ENCODE measurements around the gene HRH2. TPM values are rescaled to one million over a fixed set of nuclear protein-coding genes. Genes with fewer than 3 reads are reported as not detected.

HRH2 gene
- total RNA-seq, 1 experiment from 2014 or later, result not detected

- Histone ChIP-seq H3K36me3 (no peaks in the 10 kb centered on the region), H3K4me3 (no peak overlapping the region), H3K27me3 (peaks cover 4% of the 10 kb centered on the region; the same call in 1 of the 2 replicates), H3K27ac (no peak overlapping the region), H3K9me3 (replicated peaks) (no peaks in the 10 kb centered on the region), H3K4me1 (peaks cover 13% of the 10 kb centered on the region)
- no peak for DNase-seq
Observed at GRCh38 chr5:175680020-175680419, 22.1 kb downstream of the HRH2 start.

DNA sequence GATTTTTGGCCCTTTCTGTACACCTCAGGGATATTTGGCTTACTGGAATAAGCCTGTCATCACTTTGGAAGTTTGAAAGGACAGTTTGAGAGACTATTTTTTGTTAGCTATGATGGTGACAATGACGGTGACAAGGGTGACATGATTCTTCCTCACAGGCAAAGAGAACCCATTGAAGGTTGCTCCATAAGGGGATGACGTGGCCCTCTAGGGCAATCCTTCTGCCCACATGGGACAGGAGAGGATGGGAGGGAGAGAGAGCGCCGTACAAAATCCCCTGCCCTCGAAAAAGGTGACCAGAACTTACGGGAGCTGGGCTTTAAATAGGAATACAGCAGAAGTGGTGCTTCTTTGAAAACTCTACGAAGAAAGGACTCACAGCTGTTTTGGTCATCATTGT is 22.6 kb downstream of the HRH2 start:
- peaks cover 4% of the 10 kb centered on the region; the same call in 1 of the 2 replicates for H3K27me3 ChIP-seq

DNA sequence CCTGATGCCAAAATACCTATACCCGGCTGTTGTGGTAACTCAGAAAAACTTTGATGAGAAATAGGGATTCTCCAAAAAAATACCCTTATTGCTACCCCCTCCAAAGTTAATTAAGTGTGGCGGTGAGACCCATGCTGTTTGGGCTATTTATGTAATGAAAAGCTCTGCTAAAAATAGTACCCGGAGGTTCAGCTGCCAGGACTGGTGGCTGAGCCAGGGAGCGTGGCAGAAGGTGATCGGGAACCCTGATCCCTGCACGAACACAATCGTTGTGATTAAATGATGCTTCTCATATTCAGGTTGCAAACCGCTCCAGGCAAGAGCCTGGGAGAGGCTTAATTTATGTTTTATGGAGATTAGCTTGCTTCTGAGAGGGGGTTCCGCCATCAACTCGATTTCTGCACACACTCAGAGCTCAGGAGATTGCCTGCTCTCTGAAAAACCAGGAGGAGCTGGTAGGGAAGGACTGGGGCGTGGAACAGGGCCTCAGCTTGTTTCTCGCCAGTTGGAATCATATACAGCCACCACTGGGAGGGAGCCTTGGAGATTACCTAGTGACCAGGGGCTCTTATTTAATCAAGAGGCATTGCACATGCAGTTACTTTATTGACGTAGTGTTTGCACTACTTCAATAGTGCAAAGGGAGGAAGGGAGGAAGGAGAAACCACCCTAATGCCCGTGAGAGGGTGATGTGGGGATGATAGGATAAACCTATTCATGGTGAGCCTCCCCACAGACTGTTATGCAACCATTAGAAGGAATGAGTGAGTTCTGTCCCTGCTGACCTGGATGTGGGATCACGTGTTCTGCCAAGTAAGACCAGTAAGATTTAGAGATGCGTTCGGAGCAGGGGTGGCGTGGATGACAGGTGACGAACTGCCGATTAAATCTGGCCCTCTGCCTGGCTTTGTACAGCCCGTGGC is 23.4 kb downstream of the HRH2 start:
- peak; percentile 39 to 64 for DNase-seq
- Histone ChIP-seq H3K27ac (no peak overlapping the region), H3K27me3 (peaks cover 4% of the 10 kb centered on the region; the same call in 1 of the 2 replicates), H3K9me3 (replicated peaks) (no peaks in the 10 kb centered on the region), H3K36me3 (no peaks in the 10 kb centered on the region), H3K4me1 (peaks cover 13% of the 10 kb centered on the region), H3K4me3 (peak overlapping the region; percentile 17; the same call in 1 of the 2 replicates)

More for the DNA sequence above, 22.6 kb downstream of the HRH2 start:
- no peak overlapping the region for H3K4me3 ChIP-seq
- H3K4me1 ChIP-seq, result peaks cover 13% of the 10 kb centered on the region
- no peak overlapping the region for H3K27ac ChIP-seq
- peak in 1 of 2 experiments; percentile 12 for DNase-seq
- H3K9me3 ChIP-seq (replicated peaks), result no peaks in the 10 kb centered on the region
- H3K36me3 ChIP-seq, result no peaks in the 10 kb centered on the region

DNA sequence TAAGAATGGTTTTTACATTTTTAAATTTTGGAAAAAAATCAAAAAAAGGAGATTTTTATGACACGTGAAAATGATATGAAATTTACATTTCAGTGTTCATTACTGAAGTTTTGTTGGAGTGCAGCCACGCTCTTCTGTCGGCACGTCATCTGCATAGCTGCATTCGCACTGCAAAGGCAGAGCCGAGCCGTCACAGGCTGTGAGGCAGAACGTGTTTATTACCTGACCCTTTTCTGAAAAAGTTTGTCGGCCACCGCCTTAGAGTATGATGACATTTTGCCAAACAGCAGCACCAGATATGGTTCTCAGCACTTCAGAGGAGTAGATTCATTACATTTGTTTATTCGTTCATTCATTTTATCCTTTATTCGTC is 24.1 kb downstream of the HRH2 start:
- H3K36me3 ChIP-seq, result no peaks in the 10 kb centered on the region
- H3K4me3 ChIP-seq, result no peak overlapping the region; the same call in 1 of the 2 replicates
- no peaks in the 10 kb centered on the region for H3K9me3 ChIP-seq (replicated peaks)
- H3K4me1 ChIP-seq, result peaks cover 13% of the 10 kb centered on the region
- no peak overlapping the region for H3K27ac ChIP-seq
- DNase-seq, result no peak
- H3K27me3 ChIP-seq, result peaks cover 4% of the 10 kb centered on the region; the same call in 1 of the 2 replicates

GRCh38 chr5:175682664-175683063 is 24.8 kb downstream of the HRH2 start:
- Histone ChIP-seq H3K27ac (no peak overlapping the region), H3K4me3 (no peak overlapping the region), H3K36me3 (no peaks in the 10 kb centered on the region), H3K4me1 (peaks cover 13% of the 10 kb centered on the region), H3K9me3 (replicated peaks) (no peaks in the 10 kb centered on the region), H3K27me3 (peaks cover 4% of the 10 kb centered on the region; the same call in 1 of the 2 replicates)
- DNase-seq, result no peak

GRCh38 chr5:175683231-175683630 is 25.4 kb downstream of the HRH2 start:
- DNase-seq, result no peak
- H3K36me3 ChIP-seq, result no peaks in the 10 kb centered on the region

GRCh38 chr5:175683921-175684320 is 26.1 kb downstream of the HRH2 start:
- H3K27ac ChIP-seq, result no peak overlapping the region
- H3K36me3 ChIP-seq, result no peaks in the 10 kb centered on the region
- H3K9me3 ChIP-seq (replicated peaks), result no peaks in the 10 kb centered on the region
- no peak overlapping the region for H3K4me3 ChIP-seq
- H3K27me3 ChIP-seq, result peaks cover 4% of the 10 kb centered on the region; the same call in 1 of the 2 replicates
- H3K4me1 ChIP-seq, result peaks cover 13% of the 10 kb centered on the region
- DNase-seq, result no peak

More at GRCh38 chr5:175683231-175683630, 25.4 kb downstream of the HRH2 start:
- Histone ChIP-seq H3K27me3 (peaks cover 4% of the 10 kb centered on the region; the same call in 1 of the 2 replicates), H3K4me1 (peaks cover 13% of the 10 kb centered on the region), H3K9me3 (replicated peaks) (no peaks in the 10 kb centered on the region), H3K27ac (no peak overlapping the region), H3K4me3 (no peak overlapping the region)

DNA sequence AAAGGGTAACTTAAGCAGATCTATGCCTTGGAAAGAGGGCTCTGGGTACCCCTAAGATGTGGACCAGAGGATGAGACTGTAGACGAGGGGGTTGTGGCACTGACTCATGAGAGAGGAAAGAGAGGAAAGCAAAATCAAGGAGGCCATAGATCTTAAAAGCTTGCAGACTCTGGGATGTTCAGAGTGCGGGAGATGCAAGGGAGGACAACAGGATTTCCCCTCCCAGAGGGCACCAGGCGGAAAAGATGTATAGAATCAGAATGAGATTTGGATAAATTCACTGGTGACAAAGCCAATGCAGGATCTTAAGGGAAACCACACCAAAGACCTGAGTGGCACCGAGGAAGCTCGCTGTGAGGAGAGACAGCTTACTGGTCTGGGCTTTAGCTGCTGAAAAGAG is 27.1 kb downstream of the HRH2 start:
- Histone ChIP-seq H3K9me3 (replicated peaks) (no peaks in the 10 kb centered on the region), H3K4me3 (no peak overlapping the region), H3K27ac (no peak overlapping the region), H3K36me3 (no peaks in the 10 kb centered on the region), H3K4me1 (peaks cover 13% of the 10 kb centered on the region), H3K27me3 (peaks cover 4% of the 10 kb centered on the region; the same call in 1 of the 2 replicates)
- DNase-seq, result no peak

DNA sequence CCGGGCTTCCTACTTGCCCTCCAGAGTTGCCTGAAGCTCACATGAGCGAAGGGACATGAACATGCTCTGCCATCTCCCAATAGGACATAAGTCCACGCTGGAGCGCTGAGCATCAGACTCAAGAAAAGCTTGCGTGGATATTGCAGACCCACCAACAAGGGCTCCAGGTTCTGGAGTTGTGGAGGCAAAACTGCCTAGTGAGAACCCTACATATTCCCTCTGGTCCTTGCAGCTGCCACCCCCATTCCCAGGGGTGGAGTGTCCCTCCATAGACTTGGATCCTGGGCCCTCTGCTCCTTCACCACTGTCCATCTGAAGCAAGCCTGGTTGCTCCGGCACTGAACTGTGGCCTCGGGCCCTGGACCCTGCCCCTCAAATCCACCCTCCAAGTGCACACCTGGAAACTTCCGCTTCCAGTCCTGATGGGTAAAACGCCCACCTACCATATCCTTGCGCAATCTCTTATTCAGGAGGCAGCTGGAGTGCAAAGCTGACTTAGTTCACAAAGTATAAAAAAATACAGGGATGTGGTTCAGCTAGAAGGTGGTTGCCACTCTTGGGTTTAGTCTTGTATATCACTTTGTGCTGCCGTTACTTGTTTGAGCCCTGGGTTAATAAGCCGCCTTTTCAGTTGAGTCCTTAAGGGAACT is 28.0 kb downstream of the HRH2 start:
- H3K4me3 ChIP-seq, result no peak overlapping the region
- H3K9me3 ChIP-seq (replicated peaks), result no peaks in the 10 kb centered on the region
- H3K27ac ChIP-seq, result no peak overlapping the region
- H3K27me3 ChIP-seq, result peaks cover 4% of the 10 kb centered on the region; the same call in 1 of the 2 replicates
- DNase-seq, result no peak
- H3K4me1 ChIP-seq, result peaks cover 7% of the 10 kb centered on the region
- H3K36me3 ChIP-seq, result no peaks in the 10 kb centered on the region

GRCh38 chr5:175686396-175686795 is 28.5 kb downstream of the HRH2 start:
- Histone ChIP-seq H3K27ac (no peak overlapping the region), H3K27me3 (peaks cover 4% of the 10 kb centered on the region; the same call in 1 of the 2 replicates), H3K9me3 (replicated peaks) (no peaks in the 10 kb centered on the region), H3K4me3 (no peak overlapping the region), H3K4me1 (peaks cover 6% of the 10 kb centered on the region; the same call in 1 of the 2 replicates), H3K36me3 (no peaks in the 10 kb centered on the region)
- no peak for DNase-seq

DNA sequence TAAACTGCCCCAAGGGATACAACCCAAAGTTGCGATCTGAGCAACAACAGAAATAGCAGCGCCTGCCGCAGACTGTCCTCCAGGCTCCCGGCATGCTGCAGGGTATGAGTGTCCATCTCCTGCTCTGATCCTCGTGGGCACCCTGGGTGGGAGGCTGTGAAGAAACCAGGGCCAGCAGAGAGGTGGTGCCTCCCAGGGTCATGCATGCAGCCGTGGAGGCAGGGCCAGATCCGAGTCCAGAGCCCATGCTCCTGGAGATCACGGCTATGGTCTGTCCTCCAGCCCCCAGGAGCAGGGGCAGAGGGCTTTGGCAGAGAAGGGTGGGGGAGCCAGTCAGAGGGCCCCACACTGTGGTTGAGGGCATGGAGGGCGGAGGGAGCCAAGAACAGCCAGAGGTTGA is 29.0 kb downstream of the HRH2 start:
- Histone ChIP-seq H3K4me1 (peaks cover 1% of the 10 kb centered on the region; the same call in 1 of the 2 replicates), H3K27ac (no peak overlapping the region), H3K4me3 (no peak overlapping the region), H3K9me3 (replicated peaks) (no peaks in the 10 kb centered on the region), H3K36me3 (no peaks in the 10 kb centered on the region), H3K27me3 (peaks cover 4% of the 10 kb centered on the region; the same call in 1 of the 2 replicates)
- no peak for DNase-seq

GRCh38 chr5:175687231-175687701 is 29.4 kb downstream of the HRH2 start:
- H3K4me3 ChIP-seq, result no peak overlapping the region
- H3K4me1 ChIP-seq, result no peaks in the 10 kb centered on the region
- H3K27me3 ChIP-seq, result peaks cover 4% of the 10 kb centered on the region; the same call in 1 of the 2 replicates
- no peaks in the 10 kb centered on the region for H3K36me3 ChIP-seq
- H3K27ac ChIP-seq, result no peak overlapping the region
- no peaks in the 10 kb centered on the region for H3K9me3 ChIP-seq (replicated peaks)
- no peak for DNase-seq

- Histone ChIP-seq H3K27me3 (no peaks in the 10 kb centered on the region), H3K9me3 (replicated peaks) (no peaks in the 10 kb centered on the region), H3K27ac (no peak overlapping the region), H3K4me1 (no peaks in the 10 kb centered on the region), H3K36me3 (no peaks in the 10 kb centered on the region), H3K4me3 (no peak overlapping the region)
- DNase-seq, result no peak
Observed at GRCh38 chr5:175688352-175689146, 30.7 kb downstream of the HRH2 start.
